NCI-H128 (cell line): ENCODE results near the gene SUSD1.
"Not testable (repeated sequence)": the region's sequence is repeated elsewhere in the genome, so short reads cannot be mapped to it uniquely, and the experiment has no call there.

Experiments used
- DNase-seq: peaks from one replicate; lab custom pipeline; 2025; ENCODE audit not compliant: unreplicated experiment; lab: John Stamatoyannopoulos, UW

Gene SUSD1

DNA sequence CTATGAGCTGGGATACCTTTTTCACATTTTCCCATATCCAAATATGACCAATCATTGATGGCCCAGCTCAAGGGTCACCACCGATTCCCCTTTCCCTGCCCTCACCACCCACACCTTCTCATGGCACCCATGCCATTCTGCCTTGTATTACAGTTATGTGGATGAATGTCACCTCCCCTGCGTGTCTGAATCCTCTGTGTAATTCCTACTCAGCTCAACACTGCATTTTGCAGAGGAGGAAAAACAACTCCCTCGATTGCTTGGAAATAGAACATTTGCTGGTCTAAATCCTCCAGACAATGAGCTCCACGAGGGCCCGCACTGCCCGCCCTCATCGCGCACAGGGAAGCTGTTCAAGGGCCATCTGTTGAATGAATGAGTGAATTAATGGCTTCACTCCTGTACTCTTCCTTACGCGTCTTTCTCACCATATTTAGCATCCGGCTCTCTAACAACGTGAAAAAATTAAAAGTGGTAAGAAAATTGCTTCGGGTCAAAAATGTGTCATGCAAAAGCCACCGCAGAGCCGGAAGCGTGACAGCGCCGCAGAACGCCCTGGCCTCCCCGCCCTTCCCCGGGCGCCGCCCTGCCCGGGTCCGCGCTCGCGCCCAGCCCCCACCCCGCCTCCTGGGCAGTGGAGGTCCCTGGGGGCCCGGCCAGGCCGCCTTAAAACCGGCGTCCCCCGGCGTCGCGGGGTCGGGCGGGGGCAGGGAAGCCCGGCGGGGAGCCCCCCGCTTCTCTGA lies 704 bp downstream of the SUSD1 start:
- no peak for DNase-seq

DNA sequence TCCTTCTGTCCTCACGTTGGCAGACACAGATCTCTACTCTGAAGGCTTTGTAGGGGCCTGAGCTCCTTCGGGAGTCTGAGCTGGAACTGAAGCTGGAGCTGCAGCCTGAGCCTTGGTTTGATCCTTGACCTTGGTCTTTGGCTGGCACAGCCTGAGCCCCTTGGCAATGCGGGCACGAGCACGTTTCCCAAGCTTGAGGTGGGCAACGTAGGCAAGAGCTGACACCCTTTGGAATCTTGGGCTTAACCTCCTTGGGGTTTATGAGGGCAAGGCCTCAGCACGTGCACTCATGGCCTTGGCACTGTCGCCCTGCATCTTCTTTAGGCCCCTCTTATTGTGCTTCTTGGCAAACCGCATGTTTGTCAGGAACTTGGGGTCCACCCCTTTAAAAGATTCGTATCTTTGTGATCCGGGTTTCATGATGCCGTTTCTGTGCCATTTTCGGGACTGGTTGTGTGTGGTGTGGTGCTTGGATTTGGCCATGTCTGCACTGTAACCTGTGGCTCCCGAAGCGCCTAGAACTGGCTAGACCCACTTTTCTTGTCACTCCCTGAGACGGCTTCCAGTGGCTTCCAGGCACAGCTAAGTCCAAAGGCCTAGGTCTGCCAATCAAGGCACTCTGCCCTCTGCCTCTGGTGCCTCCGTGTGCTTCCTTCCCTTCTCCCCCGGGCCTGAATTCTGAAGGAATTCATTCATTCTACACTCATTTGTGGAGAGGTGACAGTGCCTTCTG lies 1.4 kb downstream of the SUSD1 start:
- no peak for DNase-seq

DNA sequence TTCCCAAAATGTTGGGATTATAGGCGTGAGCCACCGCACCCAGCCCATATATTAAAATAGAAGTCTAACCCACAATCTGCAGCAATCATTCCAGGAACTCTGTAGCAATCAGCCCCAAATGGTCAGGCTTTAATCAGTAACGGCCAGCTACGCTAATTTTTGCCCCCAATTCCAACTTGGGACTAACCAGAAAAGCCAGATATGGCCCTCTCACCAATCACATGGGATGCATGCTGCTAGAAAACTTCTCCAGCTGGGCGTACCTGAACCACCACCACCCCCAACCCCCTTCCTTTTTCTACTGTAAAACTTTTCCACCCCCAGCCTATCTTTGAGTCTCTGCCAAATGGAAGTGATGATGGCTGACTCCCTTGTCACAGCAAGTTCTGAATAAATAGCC lies 4.1 kb downstream of the SUSD1 start:
- no peak for DNase-seq

DNA sequence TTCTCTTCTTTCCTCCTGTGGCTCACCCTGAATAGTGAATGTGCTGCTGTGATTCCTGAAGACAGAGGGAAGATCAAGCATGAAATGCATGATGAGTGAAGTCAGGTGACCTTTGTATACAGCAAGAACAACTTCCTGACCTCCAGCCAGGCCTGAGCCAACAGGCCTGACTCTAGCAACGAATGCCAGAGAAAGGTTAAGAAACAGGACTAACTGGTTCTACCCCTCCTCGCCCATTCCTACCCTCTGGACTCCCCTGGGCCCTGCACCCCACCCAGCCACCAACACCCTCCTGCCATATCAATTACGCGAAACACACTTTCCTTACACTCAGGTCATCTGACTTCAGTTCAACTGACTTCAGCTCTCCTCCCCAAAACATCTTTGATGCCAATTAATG lies 4.9 kb downstream of the SUSD1 start:
- DNase-seq = no peak

DNA sequence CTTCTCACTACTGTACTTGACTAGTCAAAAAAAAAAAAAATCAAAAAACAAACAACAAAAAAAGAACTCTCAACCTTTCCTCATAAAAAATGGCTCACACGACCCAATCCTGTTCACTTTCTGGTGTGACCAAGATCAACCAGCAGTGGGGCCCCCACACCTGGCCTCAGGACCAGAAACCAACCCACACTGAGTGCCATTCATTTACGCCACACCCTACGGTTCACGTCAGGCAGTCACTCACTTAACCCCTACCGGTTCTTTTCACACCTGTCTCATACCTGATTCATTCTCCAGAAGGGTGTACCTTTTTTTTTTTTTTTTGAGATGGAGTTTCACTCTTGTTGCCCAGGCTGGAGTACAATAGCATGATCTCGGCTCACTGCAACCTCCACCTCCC lies 5.7 kb downstream of the SUSD1 start:
- DNase-seq = no peak

- DNase-seq = no peak
These were observed 6.9 kb downstream of the SUSD1 start for GRCh38 chr9:112168197-112168596.

DNA sequence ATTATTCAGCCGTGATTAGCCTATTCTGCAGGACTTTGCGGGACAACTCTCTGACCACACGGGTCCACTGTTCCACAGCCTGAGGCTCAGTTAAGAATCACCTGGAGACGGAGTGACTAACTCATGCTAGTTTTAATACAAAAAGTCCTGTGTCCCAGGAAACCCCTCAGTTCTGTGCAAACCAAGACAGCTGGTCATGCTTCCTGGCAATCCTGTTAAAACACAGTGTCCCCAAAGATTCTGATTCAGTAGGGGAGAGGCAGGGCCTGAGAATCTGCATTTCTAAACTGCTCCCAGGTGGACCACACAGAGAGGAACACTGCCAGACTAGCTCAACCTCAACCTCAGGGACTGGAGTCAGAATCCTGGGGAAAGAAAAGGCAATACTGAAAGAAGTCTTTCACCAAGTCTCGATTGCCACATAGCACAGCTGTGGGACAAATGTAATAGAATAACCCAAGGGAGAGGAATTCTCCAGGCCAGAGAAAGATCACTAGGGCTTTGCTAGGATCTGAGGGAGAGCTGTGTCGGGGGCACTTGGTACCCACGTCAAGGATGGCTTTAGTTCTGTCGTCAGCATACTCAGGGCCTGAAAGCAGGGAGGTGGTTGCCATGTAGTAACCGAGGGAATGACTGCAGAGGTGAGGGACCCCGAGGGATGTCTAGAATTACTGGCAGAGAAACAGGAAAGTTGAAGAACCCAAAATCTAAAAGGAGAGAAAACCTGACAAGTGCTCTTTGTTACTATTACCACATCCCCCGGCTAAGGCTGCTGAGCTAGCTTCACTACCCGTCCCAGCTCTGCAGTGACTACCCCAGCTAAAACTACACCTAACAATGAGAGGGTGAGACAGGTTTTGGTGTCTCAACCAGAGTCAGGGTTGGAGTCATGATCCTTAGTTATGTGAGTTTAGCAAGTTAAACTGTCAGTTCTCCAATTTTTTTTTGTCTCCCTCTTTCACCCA lies 8.6 kb downstream of the SUSD1 start:
- no peak for DNase-seq

DNA sequence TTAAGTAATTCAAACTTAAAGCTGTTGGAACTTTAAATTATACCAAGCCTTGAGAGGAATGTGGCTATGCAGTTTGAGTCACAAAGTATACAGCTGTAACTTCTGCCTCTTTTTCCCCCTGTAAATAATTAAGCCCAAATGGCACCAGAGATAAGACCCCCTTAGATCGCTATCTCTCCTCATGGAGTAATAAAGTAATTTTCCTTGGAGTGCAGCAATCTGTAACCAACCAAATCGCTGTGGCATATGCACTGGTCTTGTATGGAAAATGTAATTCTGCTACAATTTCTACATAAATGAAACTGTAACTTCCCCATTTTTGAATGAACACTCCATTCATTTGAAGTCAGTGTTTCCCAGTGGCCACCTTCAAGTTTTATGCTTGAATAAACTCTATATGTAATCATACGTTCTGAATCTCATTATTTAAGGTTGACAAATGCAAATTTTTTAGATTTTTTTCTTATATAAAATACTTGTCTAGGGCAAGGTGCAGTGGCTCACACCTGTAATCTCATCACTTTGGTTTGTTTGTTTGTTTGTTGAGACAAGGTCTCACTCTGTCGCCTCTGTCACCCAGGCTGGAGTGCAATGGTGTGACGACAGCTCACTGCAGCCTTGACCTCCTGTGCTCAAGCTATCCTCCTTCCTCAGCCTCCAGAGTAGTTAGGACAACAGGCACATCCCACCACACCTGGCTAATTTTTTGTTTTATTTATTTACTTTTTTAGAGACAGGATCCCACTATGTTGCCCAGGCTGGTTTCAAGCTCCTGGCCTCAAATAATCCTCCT lies 12.3 kb downstream of the SUSD1 start:
- no peak for DNase-seq

GRCh38 chr9:112159781-112160180 lies 15.3 kb downstream of the SUSD1 start:
- no peak for DNase-seq

DNA sequence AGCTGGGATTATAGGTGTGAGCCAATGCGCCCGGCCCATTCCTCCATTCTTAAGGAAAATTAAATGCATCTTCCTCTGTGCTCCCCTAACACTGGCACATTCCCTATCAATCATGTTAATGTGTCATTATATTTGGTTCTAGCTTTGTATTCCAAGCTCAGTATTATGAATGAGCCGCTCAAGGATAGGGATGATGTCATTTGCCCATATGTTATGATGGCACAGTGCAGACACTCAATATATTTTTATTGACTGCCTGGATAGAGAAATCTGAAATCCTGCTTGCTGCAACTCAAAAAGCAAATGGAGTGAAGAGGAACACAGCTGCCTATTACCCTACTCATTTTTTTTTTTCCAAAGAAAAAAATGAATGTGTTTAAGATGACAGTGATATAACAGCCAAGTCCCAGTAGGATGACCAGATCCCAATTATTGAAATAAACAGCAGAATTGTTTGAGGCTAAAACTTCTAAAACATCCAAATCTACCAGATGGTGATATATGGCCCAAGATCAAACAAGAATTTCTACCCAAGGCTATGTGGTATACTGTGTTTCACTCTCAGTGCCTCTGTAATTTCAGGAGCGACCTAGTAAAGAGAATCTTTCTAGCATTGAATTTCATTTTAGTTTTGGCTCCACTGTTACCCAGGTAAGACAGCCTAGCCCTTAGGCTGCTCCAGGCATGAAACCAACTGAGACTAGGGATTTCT lies 16.3 kb downstream of the SUSD1 start:
- no peak for DNase-seq

DNA sequence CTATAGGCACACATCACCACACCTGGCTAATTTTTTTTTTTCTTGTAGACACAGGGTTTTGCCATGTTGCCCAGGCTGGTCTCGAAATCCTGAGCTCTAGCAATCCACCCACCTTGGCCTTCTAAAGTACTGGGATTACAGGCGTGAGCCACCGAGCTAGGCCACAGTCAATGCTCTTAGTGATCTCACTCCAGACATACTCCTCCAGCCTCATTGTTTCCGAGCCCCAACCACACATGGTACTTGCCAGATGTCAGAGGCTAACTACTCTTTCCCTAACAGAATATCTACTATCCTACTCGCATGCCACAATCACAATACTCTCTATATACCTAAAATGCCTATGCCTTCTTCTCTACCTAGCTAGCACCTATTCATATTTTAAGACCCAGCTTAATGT lies 17.1 kb downstream of the SUSD1 start:
- DNase-seq = no peak

- no peak for DNase-seq
These were observed 18.0 kb downstream of the SUSD1 start for GRCh38 chr9:112157087-112157486.

GRCh38 chr9:112149211-112149610 lies 25.9 kb downstream of the SUSD1 start:
- DNase-seq = no peak

DNA sequence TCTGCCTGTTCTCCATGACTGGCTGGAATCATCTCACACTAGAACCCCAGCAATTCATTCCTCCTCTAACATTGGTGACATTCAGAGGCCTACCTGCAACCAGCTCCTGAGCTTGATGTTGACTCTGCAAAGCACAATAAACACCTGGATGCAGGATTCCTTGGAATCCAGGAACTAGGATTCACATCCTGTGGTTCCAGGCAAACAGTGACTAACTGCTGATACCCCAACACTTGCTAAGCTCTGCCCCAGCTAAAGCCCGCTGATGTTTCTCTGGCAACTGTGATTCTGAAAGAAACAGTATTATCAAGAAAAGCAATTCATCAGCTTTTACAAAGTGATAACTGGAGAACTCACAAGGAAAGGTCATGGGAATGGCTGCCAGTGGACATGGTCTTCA lies 29.2 kb downstream of the SUSD1 start:
- DNase-seq = no peak

DNA sequence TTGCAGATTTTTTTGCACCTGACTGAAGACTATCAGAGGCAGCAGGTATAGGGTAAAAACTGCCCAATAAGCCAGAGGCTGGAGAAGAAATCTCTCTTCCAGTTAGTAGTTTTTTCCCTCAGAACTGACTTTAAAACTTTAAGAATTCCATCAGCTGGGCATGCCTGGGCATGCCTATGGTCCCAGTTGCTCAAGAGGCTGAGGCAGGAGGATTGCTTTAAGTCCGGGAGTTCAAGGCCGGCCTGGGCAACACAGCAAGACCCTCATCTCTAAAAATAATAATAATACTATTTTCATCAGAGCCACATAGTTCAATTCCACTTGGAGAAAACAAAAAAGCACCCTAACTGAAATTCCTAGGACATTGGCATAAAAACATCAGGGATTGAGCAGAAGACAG lies 30.3 kb downstream of the SUSD1 start:
- DNase-seq = no peak

- no peak for DNase-seq
These were observed 32.7 kb downstream of the SUSD1 start for GRCh38 chr9:112142420-112142819.

DNA sequence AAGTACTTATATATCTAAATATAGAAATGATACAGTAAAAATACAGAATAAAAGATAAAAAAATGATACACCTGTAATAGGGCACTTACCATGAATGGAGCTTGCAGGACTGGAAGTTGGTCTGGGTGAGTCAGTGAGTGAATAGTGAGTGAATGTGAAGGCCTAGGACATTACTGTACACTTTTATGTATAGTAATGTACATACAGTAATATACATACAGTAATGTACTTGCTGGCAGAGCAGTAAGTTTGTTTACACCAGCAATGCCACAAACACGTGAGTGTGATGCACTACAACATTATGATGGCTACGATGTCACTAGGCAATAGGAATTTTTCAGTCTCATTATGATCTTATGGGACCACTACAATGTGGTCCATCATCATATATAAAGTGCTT lies 34.2 kb downstream of the SUSD1 start:
- no peak for DNase-seq

DNA sequence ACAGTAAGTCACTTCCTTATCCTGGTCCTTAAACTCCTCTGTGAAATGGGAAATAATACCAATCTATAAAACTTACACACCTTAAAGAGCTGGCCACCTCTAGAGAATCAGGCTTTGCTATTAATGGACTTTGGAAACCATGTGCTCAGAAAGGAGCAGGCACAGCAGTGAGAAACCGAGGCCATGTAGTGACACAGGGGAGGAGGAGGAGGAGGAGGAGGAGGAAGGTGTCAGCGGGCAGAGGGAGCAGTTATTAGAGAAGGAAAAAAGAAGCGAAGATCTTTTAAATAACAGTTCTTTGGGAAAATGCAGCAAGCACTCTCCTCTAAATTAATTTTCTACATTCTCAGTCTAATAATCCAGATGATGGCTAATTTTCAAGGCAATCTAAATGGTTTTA lies 38.0 kb downstream of the SUSD1 start:
- DNase-seq = no peak

DNA sequence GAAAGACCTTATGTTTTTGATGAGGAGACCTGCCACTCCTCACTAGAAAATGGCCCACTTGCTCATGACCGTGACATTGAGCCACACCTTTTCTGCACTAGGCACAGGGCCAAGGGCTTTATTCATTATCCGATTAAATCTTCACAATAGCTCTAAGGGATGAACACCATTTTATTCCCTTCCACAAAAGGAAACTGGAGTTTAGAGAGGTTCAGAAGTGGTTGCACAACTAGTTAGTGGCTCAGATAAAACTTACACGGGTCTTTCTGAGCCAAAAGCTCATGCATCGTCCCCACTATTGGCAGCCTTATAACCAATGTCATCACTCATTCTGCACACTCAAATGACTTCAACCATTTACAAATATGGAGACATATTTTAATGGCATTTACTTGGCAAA lies 39.4 kb downstream of the SUSD1 start:
- no peak for DNase-seq

DNA sequence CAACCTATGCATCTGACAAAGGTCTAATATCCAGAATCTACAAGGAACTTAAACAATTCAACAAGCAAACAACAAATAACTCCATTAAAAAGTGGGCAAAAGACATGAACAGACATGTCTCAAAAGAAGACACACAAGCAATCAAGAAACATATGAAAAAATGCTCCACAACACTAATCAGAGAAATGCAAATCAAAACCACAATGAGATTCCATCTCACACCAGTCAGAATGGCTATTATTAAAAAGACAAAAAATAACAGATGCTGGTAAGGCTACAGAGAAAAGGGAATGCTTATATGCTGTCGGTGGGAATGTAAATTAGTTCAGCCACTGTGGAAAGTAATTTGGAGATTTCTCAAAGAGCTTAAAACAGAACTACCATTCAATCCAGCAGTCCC lies 41.3 kb downstream of the SUSD1 start:
- not testable (repeated sequence) for DNase-seq
